HG03571 (cell line): ENCODE measurements around the gene ARHGEF39.
"Not testable (repeated sequence)": the region's sequence is repeated elsewhere in the genome, so short reads cannot be mapped to it uniquely, and the experiment has no call there.

Source experiments
- ATAC-seq: cut with Tn5 transposase; IDR thresholded peaks from one replicate; pipeline ENCODE4 v1.9.1; 2021; ENCODE audit not compliant: unreplicated experiment

ARHGEF39 gene

GRCh38 chr9:35628389-35628991 lies 36.5 kb downstream of the ARHGEF39 start:
- no peak for ATAC-seq

- no peak for ATAC-seq
These were observed 37.4 kb downstream of the ARHGEF39 start for GRCh38 chr9:35627575-35627974.

GRCh38 chr9:35619800-35620158 lies 45.2 kb downstream of the ARHGEF39 start:
- ATAC-seq: peak; percentile 34

GRCh38 chr9:35618854-35619799 lies 45.9 kb downstream of the ARHGEF39 start:
- ATAC-seq: peak; percentile 40

- ATAC-seq: no peak
These were observed 46.7 kb downstream of the ARHGEF39 start, which contains the start of gene CD72 for GRCh38 chr9:35618325-35618727. CD72 (minus strand) TSS chr9:35618413; CDS start chr9:35618303, 110 bp downstream.

- ATAC-seq: no peak
These were observed 47.4 kb downstream of the ARHGEF39 start for GRCh38 chr9:35617548-35617947.

GRCh38 chr9:35616681-35617459 lies 48.1 kb downstream of the ARHGEF39 start:
- ATAC-seq: peak; percentile 35

- ATAC-seq: no peak
These were observed 48.9 kb downstream of the ARHGEF39 start for GRCh38 chr9:35615981-35616680.

GRCh38 chr9:35612843-35613242 lies 52.2 kb downstream of the ARHGEF39 start:
- ATAC-seq: no peak

GRCh38 chr9:35612066-35612465 lies 52.9 kb downstream of the ARHGEF39 start:
- ATAC-seq: not testable (repeated sequence)

- ATAC-seq: no peak
These were observed 53.7 kb downstream of the ARHGEF39 start for GRCh38 chr9:35611230-35611797.

- ATAC-seq: no peak
These were observed 55.2 kb downstream of the ARHGEF39 start for GRCh38 chr9:35609820-35610163.
